Measurements from ENCODE around the gene MYH8.

- no peak for TF ChIP-seq CTCF (IDR thresholded peaks at IDR 0.05; ENCODE audit: low read length)
- no peak for TF ChIP-seq EZH2 (IDR thresholded peaks at IDR 0.05; ENCODE audit: borderline replicate concordance, low read length)
These were observed 68.9 kb downstream of the MYH8 start for GRCh38 chr17:10352893-10353292.
